ENCODE measurements around the gene SUPT7L.
"Not testable (repeated sequence)": the region's sequence is repeated elsewhere in the genome, so short reads cannot be mapped to it uniquely, and the experiment has no call there.

SUPT7L gene

GRCh38 chr2:27636766-27637165 lies 26.6 kb downstream of the SUPT7L start:
- no peak for DNase-seq

GRCh38 chr2:27634291-27634690 lies 29.1 kb downstream of the SUPT7L start:
- DNase-seq: no peak

- not testable (repeated sequence) for DNase-seq
Measured at GRCh38 chr2:27630257-27630656, 33.2 kb downstream of the SUPT7L start.

GRCh38 chr2:27628767-27629709 lies 34.4 kb downstream of the SUPT7L start, which contains the start of the genes CCDC121 and GPN1:
TSS of gene CCDC121 (minus strand) at chr2:27629012. CDS start at chr2:27627799, 1,213 bp downstream.
TSS of gene GPN1 (plus strand) at chr2:27629050. CDS start at chr2:27629059, 9 bp downstream.
- peak; percentile 88 to 89 for DNase-seq

- DNase-seq: no peak
Measured at GRCh38 chr2:27627963-27628766, 35.2 kb downstream of the SUPT7L start.

- DNase-seq: not testable (repeated sequence)
Measured at GRCh38 chr2:27626921-27627320, 36.5 kb downstream of the SUPT7L start.

GRCh38 chr2:27626323-27626722 lies 37.1 kb downstream of the SUPT7L start:
- DNase-seq: not testable (repeated sequence)

- no peak for DNase-seq
Measured at GRCh38 chr2:27624943-27625342, 38.5 kb downstream of the SUPT7L start.

GRCh38 chr2:27622921-27623384 lies 40.5 kb downstream of the SUPT7L start:
- DNase-seq: no peak

GRCh38 chr2:27621524-27621923 lies 41.9 kb downstream of the SUPT7L start:
- no peak for DNase-seq

GRCh38 chr2:27615316-27615715 lies 48.1 kb downstream of the SUPT7L start:
- DNase-seq: no peak

- no peak for DNase-seq
Measured at GRCh38 chr2:27613985-27614384, 49.4 kb downstream of the SUPT7L start.

- no peak for DNase-seq
Measured at GRCh38 chr2:27606611-27607010, 56.8 kb downstream of the SUPT7L start.
